ENCODE data around the gene RAB11B.
"Not testable (repeated sequence)": the region's sequence is repeated elsewhere in the genome, so short reads cannot be mapped to it uniquely, and the experiment has no call there.

RAB11B gene

GRCh38 chr19:8389891-8390616, at the start of gene RAB11B:
Gene RAB11B, plus strand, starts transcription at chr19:8390360. Its CDS starts 57 bp downstream, at chr19:8390417.
- DNase-seq (ENCODE audit: low read depth): peak; percentile 96

GRCh38 chr19:8341504-8341903, 48.7 kb upstream of the RAB11B start:
- DNase-seq (ENCODE audit: low read depth): not testable (repeated sequence)

- DNase-seq (ENCODE audit: low read depth): no peak
Measured at GRCh38 chr19:8342316-8342683, 47.9 kb upstream of the RAB11B start.

GRCh38 chr19:8342684-8343482, 47.3 kb upstream of the RAB11B start, which contains the start of gene KANK3:
Gene KANK3, minus strand, starts transcription at chr19:8343262. Its CDS starts 5,434 bp downstream, at chr19:8337828.
- DNase-seq (ENCODE audit: low read depth): peak; percentile 90

- no peak for DNase-seq (ENCODE audit: low read depth)
Measured at GRCh38 chr19:8343483-8343844, 46.7 kb upstream of the RAB11B start.

- not testable (repeated sequence) for DNase-seq (ENCODE audit: low read depth)
Measured at GRCh38 chr19:8349629-8350372, 40.4 kb upstream of the RAB11B start.

- DNase-seq (ENCODE audit: low read depth): no peak
Measured at GRCh38 chr19:8352134-8352827, 37.9 kb upstream of the RAB11B start.

- not testable (repeated sequence) for DNase-seq (ENCODE audit: low read depth)
Measured at GRCh38 chr19:8352845-8353244, 37.3 kb upstream of the RAB11B start.

- no peak for DNase-seq (ENCODE audit: low read depth)
Measured at GRCh38 chr19:8355631-8356402, 34.3 kb upstream of the RAB11B start.

- no peak for DNase-seq (ENCODE audit: low read depth)
Measured at GRCh38 chr19:8357007-8357521, 33.1 kb upstream of the RAB11B start.

GRCh38 chr19:8358948-8359347, 31.2 kb upstream of the RAB11B start:
- DNase-seq (ENCODE audit: low read depth): no peak

- no peak for DNase-seq (ENCODE audit: low read depth)
Measured at GRCh38 chr19:8360196-8360595, 30.0 kb upstream of the RAB11B start.

GRCh38 chr19:8361921-8362793, 28.0 kb upstream of the RAB11B start:
- DNase-seq (ENCODE audit: low read depth): peak; percentile 34

- DNase-seq (ENCODE audit: low read depth): peak; percentile 64
Measured at GRCh38 chr19:8363803-8364771, 26.1 kb upstream of the RAB11B start, which contains the start of gene ANGPTL4. Gene ANGPTL4, plus strand, starts transcription at chr19:8364155. Its CDS starts 167 bp downstream, at chr19:8364322.

GRCh38 chr19:8366121-8366581, 24.0 kb upstream of the RAB11B start:
- DNase-seq (ENCODE audit: low read depth): no peak

- DNase-seq (ENCODE audit: low read depth): no peak
Measured at GRCh38 chr19:8366961-8367326, 23.2 kb upstream of the RAB11B start.

- no peak for DNase-seq (ENCODE audit: low read depth)
Measured at GRCh38 chr19:8367327-8368001, 22.7 kb upstream of the RAB11B start.
